Keratinocyte (primary cell): Measurements from ENCODE around the gene SHLD2. TPM values are rescaled to one million over a fixed set of nuclear protein-coding genes. Genes with fewer than 3 reads are reported as not detected.
A peak's percentile ranks its signal among the peaks of the same experiment; 100 is the strongest.
"Not testable (repeated sequence)": the region's sequence is repeated elsewhere in the genome, so short reads cannot be mapped to it uniquely, and the experiment has no call there.

Source experiments
- DNase-seq: peaks from one replicate; pipeline ENCODE4 v3.0.0-alpha.2; 2011; ENCODE audit warnings: low read depth, missing footprints, low spot score
- FAIRE-seq: peaks from 2 replicates; lab custom pipeline; 2011; peaks lifted over from hg19 to GRCh38; lab: Jason Lieb, UNC
- H2AFZ ChIP-seq: 2 replicates; pipeline ENCODE4 v1.6.0; 2012; ENCODE audit warnings: low read length, control low read depth, inconsistent platforms; ENCODE audit not compliant: control insufficient read depth
- H3K27ac ChIP-seq: 2 replicates; pipeline ENCODE4 v1.5.1; 2011; ENCODE audit warnings: low read length; ENCODE audit not compliant: control insufficient read depth, insufficient read depth
- H3K27me3 ChIP-seq: 3 replicates; pipeline ENCODE4 v1.6.0; 2011; ENCODE audit warnings: low read length; ENCODE audit not compliant: control insufficient read depth, insufficient read depth; ENCODE audit errors: extremely low read depth
- H3K36me3 ChIP-seq, 2 experiments: 2 replicates in 1 of 2; 3 replicates in 1 of 2; pipeline ENCODE4 v1.5.1; 2011; ENCODE audit warnings: low read length in 2 of 2, mild to moderate bottlenecking in 1 of 2; ENCODE audit not compliant: control insufficient read depth in 2 of 2, insufficient read depth in 2 of 2; ENCODE audit errors: extremely low read depth in 1 of 2
- H3K4me1 ChIP-seq: 3 replicates; pipeline ENCODE4 v1.5.1; 2011; ENCODE audit warnings: low read length; ENCODE audit not compliant: control insufficient read depth, insufficient read depth; ENCODE audit errors: extremely low read depth
- H3K4me2 ChIP-seq: 3 replicates; pipeline ENCODE4 v1.6.0; 2011; ENCODE audit warnings: low read depth, low read length; ENCODE audit not compliant: control insufficient read depth, insufficient read depth; ENCODE audit errors: extremely low read depth
- H3K4me3 ChIP-seq, 3 experiments: fragments of 200-600 bp in 1 of 3; sonication (generic) in 1 of 3; 2 replicates in 2 of 3; 3 replicates in 1 of 3; pipeline ENCODE4 v1.5.1; 2011 to 2016; ENCODE audit warnings: low read length in 3 of 3, mild to moderate bottlenecking in 3 of 3, control low read depth in 2 of 3, inconsistent platforms in 1 of 3, low read depth in 1 of 3, mixed read lengths in 1 of 3, mixed run types in 1 of 3, moderate library complexity in 1 of 3; ENCODE audit not compliant: control insufficient read depth in 2 of 3, insufficient read depth in 2 of 3; ENCODE audit errors: extremely low read depth in 1 of 3
- H3K79me2 ChIP-seq: 2 replicates; pipeline ENCODE4 v1.6.0; 2012; ENCODE audit warnings: low read length; ENCODE audit not compliant: control insufficient read depth, insufficient read depth
- H3K9ac ChIP-seq: 3 replicates; pipeline ENCODE4 v1.6.0; 2011; ENCODE audit warnings: low read length; ENCODE audit not compliant: control insufficient read depth, insufficient read depth; ENCODE audit errors: extremely low read depth
- H3K9me1 ChIP-seq: 3 replicates; pipeline ENCODE4 v1.6.0; 2011; ENCODE audit warnings: low read length; ENCODE audit not compliant: control insufficient read depth, insufficient read depth; ENCODE audit errors: extremely low read depth
- H3K9me3 ChIP-seq: 2 replicates; pipeline ENCODE4 v1.5.1; 2012; ENCODE audit warnings: low read depth, low read length; ENCODE audit not compliant: control insufficient read depth
- H4K20me1 ChIP-seq: 3 replicates; pipeline ENCODE4 v1.6.0; 2011; ENCODE audit warnings: low read length; ENCODE audit not compliant: control insufficient read depth, insufficient read depth; ENCODE audit errors: extremely low read depth
- EZH2 ChIP-seq: IDR thresholded peaks from one replicate; pipeline ENCODE4 v1.6.1; 2012; ENCODE audit warnings: inconsistent platforms, mild to moderate bottlenecking, low read length, moderate library complexity
- dilution Hi-C: fragments of 300-500 bp; cut with MboI; formaldehyde crosslinking; loops from one replicate; pipeline ENCODE4 v1.7.0; 2020; ENCODE audit warnings: low sequenced_read_pairs; ENCODE audit not compliant: extremely low pct_ligation_motif_present
- polyA plus RNA-seq, 5 experiments: library from polyadenylated mRNA; depleted of rRNA in 3 of 5; stranded (reverse) in 3 of 5; stranded (forward) in 1 of 5; unstranded in 1 of 5; fragments of >200 nt; gene quantifications; 1 replicate in 1 of 5; 2 replicates in 3 of 5; 3 replicates in 1 of 5; pipeline versions ENCODE4 v1.2.1 to v1.2.3, GENCODE V29; 2011 to 2012; ENCODE audit warnings: missing spikeins in 2 of 5, low read depth in 1 of 5, low replicate concordance in 1 of 5
- TF ChIP-seq, protein P1 (sequence below), 3 experiments: IDR thresholded peaks in 1 of 3; conservative IDR thresholded peaks in 1 of 3; optimal IDR thresholded peaks in 1 of 3; 2 replicates in 2 of 3; 3 replicates in 1 of 3; pipeline versions ENCODE3 to v1.5.1; 2011; ENCODE audit warnings: low read length in 3 of 3, mild to moderate bottlenecking in 3 of 3, moderate library complexity in 2 of 3, control low read depth in 1 of 3, inconsistent platforms in 1 of 3; ENCODE audit not compliant: insufficient read depth in 2 of 3; ENCODE audit errors: extremely low read depth in 1 of 3

The SHLD2 gene
- polyA plus RNA-seq, 1 donor (not counting 4 experiments of a cell fraction or from before 2014, with no cell fraction given) = 15.8 TPM

DNA sequence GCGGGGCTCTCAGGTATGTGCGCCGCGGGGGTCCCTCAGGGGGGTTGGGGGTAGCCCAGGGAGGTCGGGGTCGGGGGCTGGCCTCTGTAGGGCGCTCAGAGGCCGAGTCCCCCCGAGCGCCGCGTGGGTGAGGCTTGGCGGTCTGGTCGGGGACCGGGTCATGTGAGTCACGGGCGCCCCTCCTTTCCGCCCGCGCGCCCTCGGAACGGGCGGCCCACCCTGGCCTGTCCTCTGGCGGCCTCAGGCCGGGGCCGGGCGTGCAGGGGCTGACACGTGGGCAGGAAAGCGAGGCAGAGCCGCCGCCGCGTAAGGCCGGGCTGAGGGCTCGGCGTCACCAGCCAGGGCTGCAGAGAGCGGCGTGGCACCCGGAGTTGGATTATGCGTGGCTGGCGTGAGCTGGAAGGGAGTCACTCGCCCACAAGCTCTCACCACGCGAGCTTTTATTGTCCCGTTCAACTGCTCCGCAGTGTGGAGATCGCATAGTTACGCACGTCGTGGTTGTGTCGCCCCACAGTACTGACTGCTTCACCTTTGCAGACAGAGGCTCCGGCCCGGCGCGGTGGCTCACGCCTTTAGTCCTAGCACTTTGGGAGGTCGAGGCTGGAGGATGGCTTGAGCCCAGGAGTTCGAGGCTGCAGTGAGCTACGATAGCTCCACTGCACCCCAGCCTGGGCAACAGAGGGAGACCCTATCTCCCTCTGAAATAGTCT is 385 bp downstream of the SHLD2 start:
- Histone ChIP-seq H3K27ac (peak overlapping the region; percentile 90), H3K9ac (peak overlapping the region; percentile 93), H3K27me3 (no peaks in the 10 kb centered on the region), H3K36me3 (peaks cover 3% of the 10 kb centered on the region in 2 experiments), H3K4me1 (peaks cover 23% of the 10 kb centered on the region), H2AFZ (peak overlapping the region; percentile 81), H3K9me3 (no peaks in the 10 kb centered on the region), H3K4me3 (peak overlapping the region; percentile 76 to 84 (median 78)), H3K79me2 (peaks cover 72% of the 10 kb centered on the region), H3K4me2 (peak overlapping the region; percentile 79), H4K20me1 (no peaks in the 10 kb centered on the region), H3K9me1 (no peaks in the 10 kb centered on the region)
- TF ChIP-seq, protein P1, sequence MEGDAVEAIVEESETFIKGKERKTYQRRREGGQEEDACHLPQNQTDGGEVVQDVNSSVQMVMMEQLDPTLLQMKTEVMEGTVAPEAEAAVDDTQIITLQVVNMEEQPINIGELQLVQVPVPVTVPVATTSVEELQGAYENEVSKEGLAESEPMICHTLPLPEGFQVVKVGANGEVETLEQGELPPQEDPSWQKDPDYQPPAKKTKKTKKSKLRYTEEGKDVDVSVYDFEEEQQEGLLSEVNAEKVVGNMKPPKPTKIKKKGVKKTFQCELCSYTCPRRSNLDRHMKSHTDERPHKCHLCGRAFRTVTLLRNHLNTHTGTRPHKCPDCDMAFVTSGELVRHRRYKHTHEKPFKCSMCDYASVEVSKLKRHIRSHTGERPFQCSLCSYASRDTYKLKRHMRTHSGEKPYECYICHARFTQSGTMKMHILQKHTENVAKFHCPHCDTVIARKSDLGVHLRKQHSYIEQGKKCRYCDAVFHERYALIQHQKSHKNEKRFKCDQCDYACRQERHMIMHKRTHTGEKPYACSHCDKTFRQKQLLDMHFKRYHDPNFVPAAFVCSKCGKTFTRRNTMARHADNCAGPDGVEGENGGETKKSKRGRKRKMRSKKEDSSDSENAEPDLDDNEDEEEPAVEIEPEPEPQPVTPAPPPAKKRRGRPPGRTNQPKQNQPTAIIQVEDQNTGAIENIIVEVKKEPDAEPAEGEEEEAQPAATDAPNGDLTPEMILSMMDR (optimal IDR thresholded peaks at IDR 0.05 in 1 of 3, IDR thresholded peaks at IDR 0.05 in 1 of 3, conservative IDR thresholded peaks at IDR 0.05 in 1 of 3; ENCODE audit: extremely low read depth in 1 of 3, insufficient read depth in 2 of 3, low read length in 3 of 3) = no peak
- TF ChIP-seq EZH2 = no peak
- dilution Hi-C loops = no loop called here
- no peak for FAIRE-seq
- no peak for DNase-seq

DNA sequence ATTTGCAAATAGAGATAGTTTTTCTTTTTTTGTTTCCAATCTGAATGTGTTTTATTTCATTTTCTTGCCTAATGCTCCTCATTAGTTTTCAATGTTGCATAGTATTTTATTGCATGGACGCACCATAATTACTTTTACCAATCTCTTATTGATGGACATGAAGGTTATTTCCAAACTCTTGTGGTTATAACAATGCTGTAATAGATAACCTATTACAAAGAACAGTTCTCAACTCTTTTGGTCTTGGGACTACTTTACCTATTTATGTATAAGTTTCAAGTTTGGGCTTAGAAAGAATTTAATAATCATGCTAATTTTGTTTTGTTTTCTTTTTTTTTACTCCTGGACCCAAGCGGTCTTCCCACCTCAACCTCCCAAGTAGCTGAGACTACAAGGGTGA is 7.0 kb downstream of the SHLD2 start:
- TF ChIP-seq, protein P1 (optimal IDR thresholded peaks at IDR 0.05 in 1 of 3, IDR thresholded peaks at IDR 0.05 in 1 of 3, conservative IDR thresholded peaks at IDR 0.05 in 1 of 3; ENCODE audit: extremely low read depth in 1 of 3, insufficient read depth in 2 of 3, low read length in 3 of 3) = no peak
- no peak for TF ChIP-seq EZH2
- H3K4me2 ChIP-seq = no peak overlapping the region
- H3K9me1 ChIP-seq = no peaks in the 10 kb centered on the region
- H2AFZ ChIP-seq = no peak overlapping the region
- no peak overlapping the region for H3K27ac ChIP-seq
- dilution Hi-C loops = no loop called here
- H3K79me2 ChIP-seq = peaks cover 27% of the 10 kb centered on the region
- no peaks in the 10 kb centered on the region for H3K27me3 ChIP-seq
- H3K9me3 ChIP-seq = no peaks in the 10 kb centered on the region
- FAIRE-seq (no peak), DNase-seq (no peak)
- peaks cover 3 to 13% of the 10 kb centered on the region in 2 experiments for H3K36me3 ChIP-seq
- H3K9ac ChIP-seq = no peak overlapping the region
- H3K4me3 ChIP-seq = no peak overlapping the region
- H3K4me1 ChIP-seq = no peaks in the 10 kb centered on the region
- H4K20me1 ChIP-seq = no peaks in the 10 kb centered on the region

DNA sequence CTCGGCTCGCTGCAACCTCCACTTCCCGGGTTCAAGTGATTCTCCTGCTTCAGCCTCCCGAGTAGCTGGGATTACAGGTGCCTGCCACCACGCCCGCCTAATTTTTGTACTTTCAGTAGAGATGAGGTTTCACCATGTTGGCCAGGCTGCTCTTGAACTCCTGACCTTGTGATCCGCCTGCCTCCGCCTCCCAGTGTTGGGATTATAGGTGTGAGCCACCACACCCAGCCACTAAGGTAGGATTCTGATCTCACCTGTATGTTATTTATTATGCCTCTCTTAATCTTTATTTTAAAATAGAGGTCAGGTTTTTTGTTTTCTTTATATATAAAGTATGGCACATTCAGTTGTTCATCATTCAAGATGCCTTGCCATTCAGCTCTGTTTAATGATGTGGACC is 9.7 kb downstream of the SHLD2 start:
- H3K4me1 ChIP-seq, DNase-seq, H3K9me3 ChIP-seq, H4K20me1 ChIP-seq, H2AFZ ChIP-seq, H3K27ac ChIP-seq, dilution Hi-C loops, H3K4me2 ChIP-seq, H3K4me3 ChIP-seq, H3K9ac ChIP-seq, H3K27me3 ChIP-seq, FAIRE-seq, H3K9me1 ChIP-seq: not testable (repeated sequence)
- peaks cover 8 to 22% of the 10 kb centered on the region in 2 experiments for H3K36me3 ChIP-seq
- H3K79me2 ChIP-seq = peaks cover 19% of the 10 kb centered on the region
